Fibroblast of lung (primary cell): ENCODE data around the gene HCFC1.
A peak's percentile ranks its signal among the peaks of the same experiment; 100 is the strongest.

Source experiments
- CTCF ChIP-seq, 2 donors: IDR thresholded peaks in 1 of 2; conservative IDR thresholded peaks in 1 of 2; 1 replicate in 1 of 2; 2 replicates in 1 of 2; pipeline ENCODE4 v1.5.1; 2011 to 2012; ENCODE audit warnings: low read length in 2 of 2, control low read depth in 1 of 2, inconsistent platforms in 1 of 2, low read depth in 1 of 2, mild to moderate bottlenecking in 1 of 2
- EZH2 ChIP-seq: IDR thresholded peaks from 2 replicates; pipeline ENCODE4 v1.5.1; 2012; ENCODE audit warnings: low read length, control low read depth, mild to moderate bottlenecking; ENCODE audit errors: missing control alignments

- TF ChIP-seq CTCF (conservative IDR thresholded peaks at IDR 0.05 in 1 of 2, IDR thresholded peaks at IDR 0.05 in 1 of 2; ENCODE audit: low read depth in 1 of 2, low read length in 2 of 2) (peak; percentile 70 to 76), EZH2 (no peak)
Measured at GRCh38 chrX:153953342-153953830, 18.2 kb downstream of the HCFC1 start.
